C4-2B (cell line): ENCODE measurements around the gene STK32C.

Experiments
- H3K27ac ChIP-seq: fragments of 450-650 bp; 2 replicates; pipeline ENCODE4 v1.5.1; 2017
- CTCF ChIP-seq: fragments of 450-650 bp; conservative IDR thresholded peaks from 2 replicates; pipeline ENCODE4 v1.5.1; 2017; ENCODE audit warnings: mild to moderate bottlenecking
- ZFX ChIP-seq: fragments of 450-650 bp; IDR thresholded peaks from 2 replicates; pipeline ENCODE4 v1.6.1; 2017

Gene STK32C

GRCh38 chr10:132314336-132314735 lies 6.6 kb upstream of the STK32C start:
- no peak overlapping the region for H3K27ac ChIP-seq
- no peak for TF ChIP-seq ZFX
- no peak for TF ChIP-seq CTCF

- TF ChIP-seq CTCF = no peak
- no peak for TF ChIP-seq ZFX
- H3K27ac ChIP-seq = no peak overlapping the region
Observed at GRCh38 chr10:132313865-132314264, 6.1 kb upstream of the STK32C start.

GRCh38 chr10:132313305-132313704 lies 5.6 kb upstream of the STK32C start:
- TF ChIP-seq ZFX (no peak), CTCF (no peak)

GRCh38 chr10:132311338-132311939 lies 3.7 kb upstream of the STK32C start:
- no peak for TF ChIP-seq ZFX
- TF ChIP-seq CTCF = no peak
- no peak overlapping the region for H3K27ac ChIP-seq

More at GRCh38 chr10:132313305-132313704, 5.6 kb upstream of the STK32C start:
- no peak overlapping the region for H3K27ac ChIP-seq

- TF ChIP-seq CTCF (no peak), ZFX (no peak)
- H3K27ac ChIP-seq = no peak overlapping the region
Observed at GRCh38 chr10:132310701-132311337, 3.1 kb upstream of the STK32C start.

- H3K27ac ChIP-seq = no peak overlapping the region
- TF ChIP-seq ZFX = no peak
- TF ChIP-seq CTCF = no peak
Observed at GRCh38 chr10:132309879-132310591, 2.3 kb upstream of the STK32C start.

- H3K27ac ChIP-seq = no peak overlapping the region
- no peak for TF ChIP-seq ZFX
- no peak for TF ChIP-seq CTCF
Observed at GRCh38 chr10:132309471-132309865, 1.7 kb upstream of the STK32C start.
